Activated naive CD4-positive, alpha-beta T cell treated with anti-CD3 and anti-CD28 coated beads, Interleukin-2, amount 10 ng/mL, durations not matched to agents 7 days and 5 days (primary cell): ENCODE measurements around the gene NABP1.

Experiments
- CTCF ChIA-PET: fragments of 350-600 bp; sonication (Branson Sonifier 250); formaldehyde crosslinking; loops from one replicate; lab custom pipeline; 2021; ENCODE audit warnings: antibody characterized with exemption; lab: Charles Lee
- DNase-seq: peaks from one replicate; pipeline ENCODE4 v3.0.0-alpha.2; 2020
- H3K27ac Mint-ChIP-seq: one replicate; pipeline ENCODE4 v1.8.0; 2021; ENCODE audit warnings: mild to moderate bottlenecking, moderate library complexity, mixed read lengths
- H3K27me3 Mint-ChIP-seq: one replicate; pipeline ENCODE4 v1.8.0; 2021; ENCODE audit warnings: mild to moderate bottlenecking, mixed read lengths
- H3K36me3 Mint-ChIP-seq: one replicate; pipeline ENCODE4 v1.8.0; 2021; ENCODE audit warnings: mixed read lengths
- H3K4me1 Mint-ChIP-seq: one replicate; pipeline ENCODE4 v1.8.0; 2021; ENCODE audit warnings: mixed read lengths
- H3K4me3 Mint-ChIP-seq: one replicate; pipeline ENCODE4 v1.8.0; 2021; ENCODE audit warnings: mild to moderate bottlenecking, moderate library complexity, mixed read lengths
- H3K9me3 Mint-ChIP-seq: one replicate; pipeline ENCODE4 v1.8.0; 2021; ENCODE audit warnings: mixed read lengths

NABP1 gene

GRCh38 chr2:191677646-191678436 is at the start of gene NABP1:
Gene NABP1 (plus strand): TSS chr2:191678136. CDS start chr2:191678615, 479 bp downstream.
- Mint-ChIP-seq H3K36me3 (peaks cover 30% of the 10 kb centered on the region), H3K27me3 (no peaks in the 10 kb centered on the region), H3K4me1 (peaks cover 68% of the 10 kb centered on the region), H3K27ac (peak within 1 kb of the TSS; percentile 100), H3K4me3 (peak within 1 kb of the TSS; percentile 99), H3K9me3 (peaks cover 3% of the 10 kb centered on the region)
- peak; percentile 99 for DNase-seq
- CTCF ChIA-PET, result interaction anchor here (1.0 to 2.1 kb wide), 6 partner anchors 11 to 112 kb away, joined by 3 to 9 read pairs (median 4); no protein-coding TSS in a partner anchor

- Mint-ChIP-seq H3K9me3 (peaks cover 7% of the 10 kb centered on the region), H3K27ac (peak overlapping the region; percentile 46), H3K4me1 (peaks cover 60% of the 10 kb centered on the region), H3K4me3 (peak overlapping the region; percentile 17), H3K36me3 (peaks cover 24% of the 10 kb centered on the region), H3K27me3 (peaks cover 6% of the 10 kb centered on the region)
- CTCF ChIA-PET, result interaction anchor here (0.7 to 1.8 kb wide), 3 partner anchors 9 to 577 kb away, joined by 3 to 5 read pairs (median 4); no protein-coding TSS in a partner anchor
- peak; percentile 37 for DNase-seq
Measured at GRCh38 chr2:191629001-191629453, 48.9 kb upstream of the NABP1 start.

GRCh38 chr2:191629976-191630712 is 47.8 kb upstream of the NABP1 start:
- Mint-ChIP-seq H3K36me3 (peaks cover 16% of the 10 kb centered on the region), H3K27me3 (peaks cover 6% of the 10 kb centered on the region), H3K4me3 (no peak overlapping the region), H3K4me1 (peaks cover 57% of the 10 kb centered on the region), H3K27ac (no peak overlapping the region), H3K9me3 (peaks cover 3% of the 10 kb centered on the region)
- CTCF ChIA-PET, result no interaction called here
- DNase-seq, result no peak

GRCh38 chr2:191631754-191632153 is 46.2 kb upstream of the NABP1 start:
- Mint-ChIP-seq H3K27me3 (peaks cover 6% of the 10 kb centered on the region), H3K4me1 (peaks cover 66% of the 10 kb centered on the region), H3K4me3 (no peak overlapping the region), H3K27ac (no peak overlapping the region), H3K36me3 (peaks cover 15% of the 10 kb centered on the region), H3K9me3 (no peaks in the 10 kb centered on the region)
- CTCF ChIA-PET, result no interaction called here
- DNase-seq, result no peak

GRCh38 chr2:191632426-191632825 is 45.5 kb upstream of the NABP1 start:
- no peak overlapping the region for H3K27ac Mint-ChIP-seq
- H3K4me3 Mint-ChIP-seq, result no peak overlapping the region
- peaks cover 70% of the 10 kb centered on the region for H3K4me1 Mint-ChIP-seq
- DNase-seq, result no peak
- H3K9me3 Mint-ChIP-seq, result no peaks in the 10 kb centered on the region
- CTCF ChIA-PET, result no interaction called here
- H3K36me3 Mint-ChIP-seq, result peaks cover 9% of the 10 kb centered on the region
- H3K27me3 Mint-ChIP-seq, result peaks cover 6% of the 10 kb centered on the region

GRCh38 chr2:191634791-191635190 is 43.1 kb upstream of the NABP1 start:
- CTCF ChIA-PET, result interaction anchor here (1.0 kb wide), 1 partner anchor 106 kb away, joined by 3 read pairs; no protein-coding TSS in a partner anchor
- Mint-ChIP-seq H3K27me3 (peaks cover 6% of the 10 kb centered on the region), H3K9me3 (no peaks in the 10 kb centered on the region), H3K27ac (no peak overlapping the region), H3K4me3 (no peak overlapping the region), H3K36me3 (peaks cover 6% of the 10 kb centered on the region), H3K4me1 (peaks cover 73% of the 10 kb centered on the region)
- no peak for DNase-seq

- Mint-ChIP-seq H3K27me3 (peaks cover 6% of the 10 kb centered on the region), H3K36me3 (peaks cover 2% of the 10 kb centered on the region), H3K27ac (peak overlapping the region; percentile 69), H3K4me3 (no peak overlapping the region), H3K4me1 (peaks cover 73% of the 10 kb centered on the region), H3K9me3 (no peaks in the 10 kb centered on the region)
- DNase-seq, result peak; percentile 28
- CTCF ChIA-PET, result no interaction called here
Measured at GRCh38 chr2:191635333-191636234, 42.4 kb upstream of the NABP1 start.

- no peak for DNase-seq
- CTCF ChIA-PET, result no interaction called here
- Mint-ChIP-seq H3K36me3 (peaks cover 2% of the 10 kb centered on the region), H3K4me1 (peaks cover 72% of the 10 kb centered on the region), H3K27me3 (peaks cover 6% of the 10 kb centered on the region), H3K27ac (peak overlapping the region; percentile 95), H3K4me3 (no peak overlapping the region), H3K9me3 (no peaks in the 10 kb centered on the region)
Measured at GRCh38 chr2:191636235-191636543, 41.7 kb upstream of the NABP1 start.

- H3K27ac Mint-ChIP-seq, result peak overlapping the region; percentile 95
- CTCF ChIA-PET, result interaction anchor here (1.0 to 2.5 kb wide), 3 partner anchors 19 to 55 kb away, joined by 3 to 9 read pairs (median 8); partner anchors contain the start of gene NABP1
- H3K4me1 Mint-ChIP-seq, result peaks cover 69% of the 10 kb centered on the region
Measured at GRCh38 chr2:191636586-191636985, 41.4 kb upstream of the NABP1 start.

GRCh38 chr2:191637182-191638078 is 40.5 kb upstream of the NABP1 start:
- Mint-ChIP-seq H3K27me3 (peaks cover 4% of the 10 kb centered on the region), H3K4me1 (peaks cover 70% of the 10 kb centered on the region), H3K4me3 (peak overlapping the region; percentile 59), H3K27ac (peak overlapping the region; percentile 95), H3K36me3 (peaks cover 2% of the 10 kb centered on the region), H3K9me3 (no peaks in the 10 kb centered on the region)
- peak; percentile 41 for DNase-seq
- CTCF ChIA-PET, result interaction anchor here (1.0 to 2.5 kb wide), 12 partner anchors 9 to 68 kb away, joined by 3 to 9 read pairs (median 6); partner anchors contain the start of gene NABP1

More at GRCh38 chr2:191636586-191636985, 41.4 kb upstream of the NABP1 start:
- no peak overlapping the region for H3K4me3 Mint-ChIP-seq
- H3K27me3 Mint-ChIP-seq, result peaks cover 3% of the 10 kb centered on the region
- no peak for DNase-seq
- H3K36me3 Mint-ChIP-seq, result peaks cover 2% of the 10 kb centered on the region
- H3K9me3 Mint-ChIP-seq, result no peaks in the 10 kb centered on the region

- CTCF ChIA-PET, result interaction anchor here (1.2 to 2.5 kb wide), 12 partner anchors 10 to 69 kb away, joined by 3 to 9 read pairs (median 6); partner anchors contain the start of gene NABP1
- Mint-ChIP-seq H3K4me3 (peak overlapping the region; percentile 59), H3K27me3 (peaks cover 4% of the 10 kb centered on the region), H3K4me1 (peaks cover 71% of the 10 kb centered on the region), H3K9me3 (no peaks in the 10 kb centered on the region), H3K36me3 (peaks cover 2% of the 10 kb centered on the region), H3K27ac (peak overlapping the region; percentile 95)
- no peak for DNase-seq
Measured at GRCh38 chr2:191638079-191638801, 39.7 kb upstream of the NABP1 start.

GRCh38 chr2:191638802-191639172 is 39.1 kb upstream of the NABP1 start:
- peaks cover 2% of the 10 kb centered on the region for H3K36me3 Mint-ChIP-seq
- H3K9me3 Mint-ChIP-seq, result no peaks in the 10 kb centered on the region
- peak overlapping the region; percentile 59 for H3K4me3 Mint-ChIP-seq
- DNase-seq, result no peak
- H3K4me1 Mint-ChIP-seq, result peaks cover 71% of the 10 kb centered on the region
- peak overlapping the region; percentile 95 for H3K27ac Mint-ChIP-seq
- peaks cover 4% of the 10 kb centered on the region for H3K27me3 Mint-ChIP-seq
- CTCF ChIA-PET, result interaction anchor here (1.3 to 2.5 kb wide), 9 partner anchors 11 to 69 kb away, joined by 4 to 9 read pairs (median 8); partner anchors contain the start of gene NABP1
